DMS 273 treated with DMSO at 0.1 percent for 48 hours (cell line): ENCODE data around the gene TBX20.
"Not testable (repeated sequence)": the region's sequence is repeated elsewhere in the genome, so short reads cannot be mapped to it uniquely, and the experiment has no call there.

Experiments used
- DNase-seq: peaks from one replicate; lab custom pipeline; 2025; lab: John Stamatoyannopoulos, UW

TBX20 gene

GRCh38 chr7:35220176-35220575 is 33.7 kb downstream of the TBX20 start:
- DNase-seq, result peak; percentile 62

GRCh38 chr7:35216033-35216432 is 37.9 kb downstream of the TBX20 start:
- DNase-seq, result not testable (repeated sequence)

GRCh38 chr7:35215063-35215462 is 38.8 kb downstream of the TBX20 start:
- not testable (repeated sequence) for DNase-seq

GRCh38 chr7:35206924-35207323 is 47.0 kb downstream of the TBX20 start:
- not testable (repeated sequence) for DNase-seq

DNA sequence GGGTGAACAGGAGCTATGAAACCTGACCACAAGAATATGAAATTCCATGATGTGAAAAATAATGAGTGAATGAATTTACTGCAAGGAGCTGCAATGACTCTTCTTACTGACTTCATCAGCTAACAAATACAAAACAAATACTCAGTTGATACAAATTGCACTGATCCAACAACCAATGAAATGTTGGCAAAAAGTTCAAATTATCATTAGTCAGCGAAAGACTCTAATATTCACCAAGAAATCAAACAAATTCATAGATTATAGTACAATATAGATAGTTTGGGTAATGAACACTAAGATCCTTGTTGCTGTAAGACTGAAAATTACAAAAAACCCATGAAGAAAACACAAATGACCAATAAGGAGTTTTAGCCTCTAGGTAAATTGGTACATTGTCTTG is 49.0 kb downstream of the TBX20 start:
- DNase-seq, result not testable (repeated sequence)

GRCh38 chr7:35204031-35204430 is 49.9 kb downstream of the TBX20 start:
- not testable (repeated sequence) for DNase-seq

GRCh38 chr7:35202353-35202752 is 51.5 kb downstream of the TBX20 start:
- not testable (repeated sequence) for DNase-seq

GRCh38 chr7:35200170-35200569 is 53.7 kb downstream of the TBX20 start:
- not testable (repeated sequence) for DNase-seq

DNA sequence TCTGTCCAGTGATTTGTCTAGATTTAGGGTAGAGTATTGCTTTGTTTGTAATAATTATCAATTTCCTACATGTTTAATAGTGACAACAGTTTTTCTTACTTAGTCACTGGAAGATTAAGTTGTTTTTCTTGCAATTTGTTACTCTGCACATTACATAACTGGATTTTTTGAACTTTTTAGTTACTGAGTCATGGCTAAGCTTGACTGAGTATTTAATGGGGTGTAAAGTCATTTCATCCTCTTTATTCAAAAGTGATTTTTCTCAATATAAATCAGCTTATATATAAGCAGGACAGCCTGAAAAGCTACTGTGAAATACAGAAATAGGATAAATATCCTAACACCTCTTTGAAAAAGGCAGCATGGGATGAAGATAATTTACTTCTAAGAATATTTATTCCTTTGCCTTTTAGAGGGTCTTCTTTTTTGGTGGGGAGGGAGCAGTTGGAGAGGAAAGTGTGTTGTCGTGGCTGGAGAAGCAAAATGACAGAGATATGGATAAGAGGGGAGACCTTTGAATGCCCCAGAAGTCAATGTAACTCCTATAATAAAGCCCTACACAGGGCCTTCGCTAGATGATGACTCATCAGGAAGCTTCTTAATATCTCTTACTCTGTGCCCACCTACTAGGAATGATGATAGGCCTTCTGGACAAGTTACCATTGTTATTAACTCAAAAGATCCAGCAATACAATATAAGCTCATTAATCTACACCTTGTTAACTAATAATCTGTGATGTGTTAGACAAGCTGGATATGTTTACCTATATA is 55.3 kb downstream of the TBX20 start:
- DNase-seq, result not testable (repeated sequence)

DNA sequence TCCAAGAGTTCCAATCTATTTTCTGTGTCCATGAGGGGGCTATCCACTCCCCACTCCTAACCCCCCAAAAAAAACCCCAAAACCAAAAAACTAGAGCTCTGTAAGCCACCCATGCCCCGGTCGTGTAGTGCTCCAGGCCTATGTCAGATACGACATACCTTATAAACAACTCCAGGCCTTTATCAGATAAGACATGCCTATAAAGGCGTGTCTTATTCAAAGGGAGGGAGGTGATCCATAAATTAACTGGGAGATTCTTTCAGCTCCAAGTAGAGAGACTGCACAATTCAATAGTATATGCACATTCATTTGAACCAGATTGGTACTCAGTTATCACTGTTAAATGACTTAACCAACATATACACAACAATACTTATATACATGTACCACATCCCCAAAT is 62.3 kb downstream of the TBX20 start:
- DNase-seq, result not testable (repeated sequence)

- DNase-seq, result not testable (repeated sequence)
These were observed 63.6 kb downstream of the TBX20 start for GRCh38 chr7:35190146-35190773.

DNA sequence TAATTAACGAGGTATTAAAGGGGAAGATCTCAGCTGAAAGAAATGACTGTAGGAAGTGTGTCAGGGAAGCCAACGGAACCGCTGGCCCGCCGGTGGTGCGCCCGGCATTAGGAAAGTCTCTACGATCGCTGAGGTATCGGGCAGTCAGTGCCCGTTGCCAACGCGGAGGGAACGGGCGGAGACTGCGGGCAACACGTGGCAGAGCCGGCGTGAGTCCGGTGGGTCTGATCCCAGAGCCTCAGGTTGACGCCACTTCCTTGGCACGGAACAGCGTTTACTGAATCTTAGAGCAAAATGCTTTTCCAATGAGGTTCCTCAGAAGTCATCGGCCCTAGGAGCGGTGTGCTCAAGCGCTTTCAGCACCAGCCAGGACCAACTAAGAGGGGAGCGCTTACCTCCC is 67.1 kb downstream of the TBX20 start:
- not testable (repeated sequence) for DNase-seq

DNA sequence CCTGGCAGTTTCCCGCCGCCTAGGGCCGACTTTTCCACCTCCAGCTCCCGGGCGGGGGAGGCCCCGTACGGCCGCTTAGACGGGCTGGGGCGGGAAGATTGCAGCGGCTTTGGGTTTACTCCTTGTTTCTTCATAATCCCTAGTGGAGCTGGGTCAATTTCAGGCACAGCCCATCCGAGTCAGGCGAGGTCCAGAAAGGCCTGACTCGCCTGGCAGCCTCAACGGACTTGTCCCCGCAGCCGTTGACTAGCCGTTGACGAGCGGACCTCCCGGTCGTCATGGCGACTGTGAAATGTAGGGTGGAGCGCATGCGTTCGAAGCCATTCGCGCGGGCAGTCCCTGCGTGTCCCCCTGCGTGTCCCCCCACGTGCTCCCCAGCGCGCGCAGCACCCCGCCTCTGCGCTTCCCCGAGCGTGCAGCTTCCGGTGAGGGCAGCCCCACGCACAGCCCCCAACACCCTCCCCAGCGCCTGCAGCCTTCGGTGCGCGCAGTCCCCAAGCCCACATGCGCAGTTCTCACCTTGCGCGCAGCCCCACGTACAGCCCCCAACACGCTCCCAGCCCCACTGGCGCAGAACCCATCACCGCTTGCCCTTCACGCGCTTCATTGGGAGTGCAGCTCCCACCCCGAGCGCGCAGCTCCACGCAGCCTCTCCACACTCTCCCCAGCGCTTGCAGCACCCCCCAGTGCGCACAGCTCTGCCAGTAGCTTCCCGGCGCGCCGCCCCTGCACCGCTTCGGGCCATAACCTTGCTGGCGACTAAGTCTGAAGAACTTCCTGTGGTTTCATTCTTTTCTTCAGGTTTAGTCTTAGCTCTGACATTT is 67.8 kb downstream of the TBX20 start:
- DNase-seq, result peak; percentile 73

DNA sequence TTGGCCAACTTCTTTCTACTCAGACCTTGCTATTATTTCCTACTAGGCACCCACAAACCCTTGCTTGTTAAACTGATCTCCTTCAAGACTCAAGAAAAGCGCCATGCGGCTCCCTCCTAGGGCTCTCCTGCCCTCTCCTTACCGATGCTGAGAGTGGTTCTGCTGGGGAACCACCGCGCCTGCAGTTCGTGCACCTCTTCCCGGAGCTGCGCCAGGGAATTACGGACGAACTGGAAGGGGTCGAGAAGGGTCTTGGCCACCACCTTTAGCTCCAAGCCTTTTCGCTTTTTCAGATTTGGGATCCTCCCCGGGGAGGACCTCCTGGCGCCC is 68.4 kb downstream of the TBX20 start:
- DNase-seq, result not testable (repeated sequence)

- not testable (repeated sequence) for DNase-seq
These were observed 68.9 kb downstream of the TBX20 start for GRCh38 chr7:35184961-35185360.

- DNase-seq, result not testable (repeated sequence)
These were observed 69.9 kb downstream of the TBX20 start for GRCh38 chr7:35183873-35184503.

GRCh38 chr7:35180665-35181064 is 73.2 kb downstream of the TBX20 start:
- not testable (repeated sequence) for DNase-seq

DNA sequence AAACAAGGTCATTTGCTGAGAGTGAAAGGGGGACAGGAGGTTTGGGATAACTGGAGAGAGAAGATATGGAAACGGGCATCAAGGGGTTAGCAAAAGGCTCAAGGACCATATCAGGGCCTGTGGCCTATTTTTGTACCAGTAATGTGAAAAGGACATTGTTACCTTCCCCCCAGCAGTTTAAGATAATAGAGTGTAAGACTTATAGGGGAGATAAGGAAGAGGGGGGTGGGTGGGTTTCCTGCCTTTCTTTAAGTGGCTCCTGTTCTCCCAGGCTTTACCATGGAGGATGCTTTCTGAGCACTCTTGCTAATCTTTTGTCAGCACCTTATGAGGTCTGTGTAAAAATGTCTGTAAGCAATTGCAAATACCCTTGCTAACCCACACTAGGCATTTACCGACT is 80.7 kb downstream of the TBX20 start:
- DNase-seq, result not testable (repeated sequence)

GRCh38 chr7:35172131-35172530 is 81.8 kb downstream of the TBX20 start:
- not testable (repeated sequence) for DNase-seq

- not testable (repeated sequence) for DNase-seq
These were observed 86.2 kb downstream of the TBX20 start for GRCh38 chr7:35167658-35168057.

DNA sequence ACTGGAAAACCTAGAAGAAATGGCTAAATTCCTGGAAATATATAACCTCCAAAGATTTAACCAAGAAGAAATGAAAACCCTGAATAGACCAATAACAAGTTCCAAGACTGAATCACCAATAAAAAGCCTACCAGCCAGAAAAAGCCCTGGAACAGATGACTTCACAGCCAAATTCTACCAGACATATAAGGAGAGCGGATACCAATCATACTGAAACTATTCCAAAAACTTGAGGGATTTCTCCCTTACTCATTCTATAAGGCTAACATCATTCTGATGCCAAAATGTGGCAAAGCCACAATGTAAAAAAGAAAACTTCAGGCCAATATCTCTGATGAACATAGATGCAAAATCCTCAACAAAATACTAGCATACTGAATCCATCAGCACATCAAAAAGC is 86.7 kb downstream of the TBX20 start:
- DNase-seq, result not testable (repeated sequence)
